Measurements from ENCODE around the gene PRR4.

PRR4 gene, protein sequence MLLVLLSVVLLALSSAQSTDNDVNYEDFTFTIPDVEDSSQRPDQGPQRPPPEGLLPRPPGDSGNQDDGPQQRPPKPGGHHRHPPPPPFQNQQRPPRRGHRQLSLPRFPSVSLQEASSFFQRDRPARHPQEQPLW

GRCh38 chr12:10849425-10849878, at the start of gene PRR4:
TSS of gene PRR4 (minus strand) at chr12:10849475. CDS start at chr12:10849437, 38 bp downstream.
- DNase-seq, result no peak

GRCh38 chr12:10896854-10897253, 47.6 kb upstream of the PRR4 start:
- DNase-seq, result no peak

GRCh38 chr12:10891937-10892336, 42.7 kb upstream of the PRR4 start:
- no peak for DNase-seq

DNA sequence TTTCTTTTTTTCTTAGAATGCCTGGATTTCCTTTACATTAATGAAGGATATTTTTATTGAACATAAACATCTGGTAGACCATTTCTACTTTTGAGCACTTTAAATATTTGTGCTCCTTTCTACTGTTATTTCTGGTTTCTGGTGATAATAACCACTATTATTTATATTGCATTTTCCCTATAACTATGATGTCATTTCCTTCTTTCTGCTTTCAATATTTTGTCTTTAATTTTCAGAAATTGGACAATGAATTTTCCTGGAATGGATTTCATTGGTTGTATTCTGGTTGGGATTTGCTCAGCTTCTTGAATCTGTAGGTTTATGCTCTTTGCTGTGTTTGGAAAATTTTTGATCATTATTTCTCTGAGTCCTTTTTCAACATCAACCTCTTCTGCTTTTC, 40.0 kb upstream of the PRR4 start:
- DNase-seq, result no peak

GRCh38 chr12:10884086-10884725, 34.9 kb upstream of the PRR4 start, which contains the start of gene PRH1:
TSS of gene PRH1 (minus strand) at chr12:10884255. CDS start at chr12:10884217, 38 bp downstream.
- no peak for DNase-seq

- no peak for DNase-seq
Observed at GRCh38 chr12:10873378-10873777, 24.1 kb upstream of the PRR4 start.

GRCh38 chr12:10867381-10867780, 18.1 kb upstream of the PRR4 start:
- DNase-seq, result no peak

GRCh38 chr12:10863512-10864218, 14.4 kb upstream of the PRR4 start:
- DNase-seq, result no peak

DNA sequence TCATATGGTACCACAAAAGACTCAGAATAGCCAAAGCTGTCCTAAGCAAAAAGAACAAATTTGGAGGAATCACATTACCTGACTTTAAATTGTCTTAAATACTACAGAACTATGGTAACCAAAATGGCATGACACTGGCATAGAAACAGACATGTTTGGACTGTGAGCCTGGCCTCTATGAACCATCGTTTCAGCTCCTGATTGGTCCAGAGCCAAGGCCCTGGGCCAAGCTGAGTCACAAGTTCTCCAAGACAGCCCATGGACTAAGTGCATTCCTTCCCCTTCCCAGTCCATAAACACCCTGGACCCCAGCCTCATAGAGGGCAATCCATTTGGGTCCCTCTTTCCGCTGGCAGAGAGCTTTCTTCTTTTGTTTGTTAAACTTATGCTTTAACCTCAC, 12.1 kb upstream of the PRR4 start:
- DNase-seq, result no peak

DNA sequence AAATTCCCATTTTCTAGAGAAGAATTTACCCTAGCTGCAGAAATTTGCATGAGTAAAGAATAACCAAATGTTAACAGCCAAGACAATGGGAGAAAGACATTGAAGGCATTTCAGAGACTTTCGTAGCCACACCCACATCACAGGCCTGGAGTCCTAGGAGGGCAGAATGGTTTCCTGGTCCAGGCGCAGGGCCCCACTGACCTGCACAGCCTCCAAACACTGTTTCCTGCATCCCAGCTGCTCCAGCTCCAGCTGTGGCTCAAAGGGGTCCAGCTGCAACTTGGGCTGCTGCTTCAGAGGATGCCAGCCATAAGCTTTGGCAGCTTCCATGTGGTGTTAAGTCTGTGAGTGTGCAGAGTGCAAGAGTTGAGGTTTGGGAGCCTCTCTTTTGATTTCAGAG, 6.5 kb upstream of the PRR4 start:
- DNase-seq, result no peak

DNA sequence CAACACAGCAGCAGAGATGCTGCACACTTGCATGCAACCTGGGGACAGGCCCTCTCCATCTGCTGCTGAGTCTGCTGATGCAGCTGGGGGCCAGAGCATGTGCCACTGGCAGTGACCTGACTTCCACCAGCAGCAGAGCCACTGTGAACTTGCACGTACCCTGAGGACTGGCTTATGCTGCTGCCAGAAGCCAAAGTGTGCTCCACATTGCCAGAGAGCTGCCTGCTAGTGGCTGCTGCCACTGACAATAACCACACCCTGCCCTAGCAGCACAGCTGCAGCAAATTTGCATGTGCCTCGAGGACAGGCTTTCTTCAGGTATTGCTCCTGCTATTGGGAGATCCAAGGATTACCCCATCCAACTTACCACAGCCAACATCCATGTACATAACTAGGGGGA, 4.5 kb upstream of the PRR4 start:
- no peak for DNase-seq

DNA sequence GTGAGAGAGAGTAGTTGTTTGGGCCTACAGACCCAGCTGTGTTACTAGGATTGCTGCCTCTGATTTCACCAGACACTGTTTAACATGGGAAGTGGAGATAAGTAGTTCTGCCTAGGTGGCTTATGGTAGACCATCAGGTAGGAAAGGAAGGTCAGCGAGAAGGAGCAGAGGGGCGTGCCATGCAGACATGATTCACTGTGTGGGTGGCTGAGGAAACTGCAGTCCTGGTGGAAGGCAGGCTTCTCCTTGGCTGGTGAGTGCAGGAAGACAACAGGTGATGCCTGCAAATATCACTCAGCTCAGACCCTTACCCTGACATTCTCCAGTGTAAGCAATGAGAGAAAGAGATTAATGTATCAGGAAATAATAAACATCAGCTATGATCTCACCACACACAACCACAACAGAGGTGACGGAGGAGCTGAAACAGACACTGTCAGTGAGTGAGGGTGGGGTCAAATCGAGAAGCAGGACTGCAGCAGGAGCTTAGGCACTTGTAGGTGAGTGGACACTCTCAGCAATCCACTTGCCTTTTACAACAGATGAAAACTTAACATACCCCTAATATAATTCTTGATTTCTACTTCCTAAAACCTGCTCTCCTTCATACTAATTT, 2.1 kb upstream of the PRR4 start:
- DNase-seq, result no peak

DNA sequence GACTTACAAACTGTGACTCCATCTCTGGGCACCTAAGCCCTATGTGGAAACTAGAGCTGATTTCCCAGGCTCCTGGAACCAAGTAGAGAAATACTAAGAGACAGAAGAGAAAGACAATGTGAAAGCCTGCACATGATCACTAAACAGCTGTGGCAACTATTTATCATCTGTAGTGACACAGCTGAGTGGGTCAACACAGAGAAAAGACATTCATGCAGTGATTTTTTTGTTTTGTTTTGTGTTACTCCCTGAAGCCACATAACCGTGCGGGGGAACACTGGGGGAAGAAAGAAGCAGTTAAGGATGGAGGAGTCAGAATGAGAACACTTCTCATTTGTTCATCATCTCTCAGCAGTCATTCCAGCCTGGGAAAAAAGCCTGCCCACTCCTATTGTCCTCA, 1.5 kb downstream of the PRR4 start:
- no peak for DNase-seq

GRCh38 chr12:10842862-10843261, 6.4 kb downstream of the PRR4 start:
- no peak for DNase-seq

- no peak for DNase-seq
Observed at GRCh38 chr12:10838461-10838860, 10.8 kb downstream of the PRR4 start.

DNA sequence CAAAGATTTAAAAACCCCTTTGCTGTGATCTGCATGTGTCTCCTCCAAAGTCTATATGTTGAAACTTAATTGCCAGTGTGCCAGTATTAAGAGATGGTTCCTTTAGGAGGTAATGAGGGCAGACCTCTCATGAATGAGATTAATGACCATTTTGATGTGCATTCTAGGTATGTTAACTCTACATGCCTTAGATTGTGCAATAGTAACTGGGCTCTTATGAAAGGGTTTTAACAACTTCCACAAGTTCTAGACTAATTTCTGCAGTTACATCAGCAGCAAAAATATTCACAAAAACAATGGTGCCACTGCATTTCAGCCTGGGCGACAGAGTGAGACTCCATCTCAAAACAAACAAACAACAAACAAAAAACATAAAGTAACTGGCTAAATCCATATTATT, 19.3 kb downstream of the PRR4 start:
- no peak for DNase-seq

GRCh38 chr12:10826258-10826657, 23.0 kb downstream of the PRR4 start, which contains the start of gene TAS2R10:
TSS of gene TAS2R10 (minus strand) at chr12:10826358. CDS start at chr12:10826269, 89 bp downstream.
- no peak for DNase-seq

DNA sequence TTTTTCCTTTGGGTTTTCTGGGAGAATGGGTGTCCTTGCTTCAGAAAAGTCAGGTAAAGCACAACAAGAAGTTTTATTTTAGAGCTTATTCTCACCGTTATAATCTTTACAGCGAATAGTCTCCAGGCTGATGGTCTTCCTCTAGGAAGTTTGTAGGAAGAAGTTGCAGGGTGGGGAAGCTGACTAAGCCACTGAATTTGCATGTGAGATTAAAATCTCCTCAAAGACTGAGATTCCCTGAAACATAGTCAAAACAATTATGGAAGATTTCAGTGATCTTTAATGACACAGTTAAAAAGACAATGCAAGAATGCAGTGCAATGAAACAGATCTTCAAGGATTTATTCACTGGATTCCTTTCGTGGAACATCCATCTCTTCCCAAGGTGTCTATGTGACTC, 24.3 kb downstream of the PRR4 start:
- no peak for DNase-seq

GRCh38 chr12:10811883-10812536, 37.3 kb downstream of the PRR4 start:
- DNase-seq, result no peak

DNA sequence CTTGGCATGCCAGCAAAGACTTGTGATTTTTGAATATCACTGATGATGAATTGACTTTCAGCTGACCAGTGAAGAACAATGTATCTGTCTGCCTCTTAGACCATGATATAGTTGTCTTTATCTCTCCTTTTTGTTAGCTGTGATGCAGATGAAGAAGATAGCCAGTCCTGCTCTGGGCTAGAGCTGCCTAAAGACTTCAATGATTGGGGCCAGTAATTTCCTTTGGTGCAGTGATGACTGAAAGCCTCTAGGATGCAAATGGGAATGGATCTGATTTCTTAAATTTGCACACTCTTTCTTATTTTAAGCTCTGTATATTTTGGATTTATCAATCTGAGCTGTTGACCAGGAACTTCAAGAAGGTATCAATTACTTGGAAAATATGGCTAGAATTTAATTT, 39.2 kb downstream of the PRR4 start, which contains the start of gene TAS2R9:
TSS of gene TAS2R9 (minus strand) at position 101 of the 400 bp plus-strand sequence. CDS start at position 8, 93 bp downstream.
- no peak for DNase-seq

GRCh38 chr12:10807186-10807585, 42.1 kb downstream of the PRR4 start, which contains the start of gene TAS2R8:
TSS of gene TAS2R8 (minus strand) at chr12:10807286. CDS start at chr12:10806980, 306 bp downstream.
- DNase-seq, result no peak

GRCh38 chr12:10802587-10802986, 46.7 kb downstream of the PRR4 start, which contains the start of gene TAS2R7:
TSS of gene TAS2R7 (minus strand) at chr12:10802627. CDS start at chr12:10802570, 57 bp downstream.
- DNase-seq, result no peak

- DNase-seq, result no peak
Observed at GRCh38 chr12:10801741-10802140, 47.5 kb downstream of the PRR4 start.
